ENCODE data around the gene PSME2.

GRCh38 chr14:24185741-24186140, 39.3 kb upstream of the PSME2 start:
- TF ChIP-seq POLR2AphosphoS5 (IDR thresholded peaks at IDR 0.05; ENCODE audit: insufficient read depth, low read depth, low read length) (no peak), MAX (IDR thresholded peaks at IDR 0.05; ENCODE audit: insufficient read depth, insufficient read length) (no peak), CTCF (IDR thresholded peaks at IDR 0.05; ENCODE audit: extremely low read depth in 1 of 2, insufficient read depth in 1 of 2, low read depth in 1 of 2, low read length in 2 of 2) (no peak), EZH2 (IDR thresholded peaks at IDR 0.05; ENCODE audit: borderline replicate concordance, low read depth, low read length, severe bottlenecking) (no peak)
